K562 (cell line): ENCODE measurements around the gene SF3A2. TPM values are rescaled to one million over a fixed set of nuclear protein-coding genes. Genes with fewer than 3 reads are reported as not detected.

Experiments
- CBFA2T2 ChIP-seq: fragments of 450-650 bp; conservative IDR thresholded peaks from 2 replicates; pipeline ENCODE4 v1.6.1; 2017; ENCODE audit warnings: mild to moderate bottlenecking
- EGR1 ChIP-seq: fragments of 450-650 bp; conservative IDR thresholded peaks from 2 replicates; pipeline ENCODE4 v1.6.1; 2017; ENCODE audit warnings: mild to moderate bottlenecking
- GATAD2A ChIP-seq: fragments of 450-650 bp; IDR thresholded peaks from 2 replicates; pipeline ENCODE4 v1.6.1; 2017
- IRF2 ChIP-seq: sonication (generic); formaldehyde crosslinking; IDR thresholded peaks from 2 replicates; pipeline ENCODE4 v1.8.1; 2022; ENCODE audit warnings: mild to moderate bottlenecking, missing genetic modification reagents
- JUND ChIP-seq, 2 experiments: IDR thresholded peaks; 2 replicates in 1 of 2; 3 replicates in 1 of 2; pipeline ENCODE4 v1.6.1; 2011; ENCODE audit warnings: borderline replicate concordance in 2 of 2, low read depth in 2 of 2, low read length in 2 of 2, improper control_type of control experiment in 1 of 2, missing biosample characterization in 1 of 2, missing genetic modification characterization in 1 of 2, missing genetic modification reagents in 1 of 2
- MTF1 ChIP-seq: fragments of 250-450 bp; sonication (Bioruptor Pico); IDR thresholded peaks from 2 replicates; pipeline ENCODE4 v1.9.0; 2021; ENCODE audit warnings: moderate library complexity, mild to moderate bottlenecking, inconsistent platforms, borderline replicate concordance
- NFE2 ChIP-seq: IDR thresholded peaks from 2 replicates; pipeline ENCODE4 v1.6.1; 2014; ENCODE audit warnings: antibody characterized with exemption, low read depth
- NFE2L1 ChIP-seq: fragments of 450-650 bp; IDR thresholded peaks from 2 replicates; pipeline ENCODE4 v1.6.1; 2016; ENCODE audit warnings: missing genetic modification characterization, low read depth, mild to moderate bottlenecking, missing compliant biosample characterization, moderate library complexity, borderline replicate concordance
- NFXL1 ChIP-seq: fragments of 450-650 bp; formaldehyde crosslinking; IDR thresholded peaks from 2 replicates; pipeline ENCODE4 v1.4.0; 2021; ENCODE audit warnings: mild to moderate bottlenecking
- POLR2B ChIP-seq: fragments of 450-650 bp; IDR thresholded peaks from 2 replicates; pipeline ENCODE4 v1.6.1; 2018; ENCODE audit warnings: low read depth; ENCODE audit not compliant: partially characterized antibody
- PPARD ChIP-seq: fragments of 250-450 bp; sonication (Bioruptor Pico); IDR thresholded peaks from 2 replicates; pipeline ENCODE4 v1.8.0; 2022; ENCODE audit warnings: inconsistent platforms, mild to moderate bottlenecking, moderate library complexity
- PRPF4 ChIP-seq: fragments of 200-400 bp; formaldehyde crosslinking; IDR thresholded peaks from one replicate; pipeline ENCODE4 v1.6.1; 2017; ENCODE audit warnings: low read length, low read depth, mild to moderate bottlenecking; ENCODE audit not compliant: insufficient read depth, poor library complexity, severe bottlenecking
- SAP30 ChIP-seq: fragments of 200-600 bp; sonication (generic); IDR thresholded peaks from 2 replicates; pipeline ENCODE4 v1.6.1; 2012; ENCODE audit warnings: borderline replicate concordance, low read depth, mild to moderate bottlenecking, moderate library complexity, low read length, control low read depth, inconsistent platforms; ENCODE audit not compliant: insufficient read depth, poor library complexity, severe bottlenecking
- SMAD2 ChIP-seq: fragments of 150-350 bp; IDR thresholded peaks from 2 replicates; pipeline ENCODE4 v1.6.1; 2014; ENCODE audit warnings: low read depth, mild to moderate bottlenecking, low read length
- THAP12 ChIP-seq: fragments of 250-450 bp; sonication (Bioruptor Pico); IDR thresholded peaks from 2 replicates; pipeline ENCODE4 v1.9.0; 2021; ENCODE audit warnings: mild to moderate bottlenecking, inconsistent platforms
- THRB ChIP-seq: fragments of 450-650 bp; formaldehyde crosslinking; conservative IDR thresholded peaks from 2 replicates; pipeline ENCODE4 v1.4.0; 2022; ENCODE audit warnings: mild to moderate bottlenecking, missing genetic modification characterization
- TRIM28 ChIP-seq: fragments of 450-650 bp; IDR thresholded peaks from 2 replicates; pipeline ENCODE4 v1.6.1; 2017
- ZFP91 ChIP-seq: sonication (generic); formaldehyde crosslinking; IDR thresholded peaks from 2 replicates; pipeline ENCODE4 v1.8.0; 2022; ENCODE audit warnings: mild to moderate bottlenecking, missing genetic modification reagents
- ZNF449 ChIP-seq: fragments of 250-450 bp; sonication (Bioruptor Pico); IDR thresholded peaks from 2 replicates; pipeline ENCODE4 v1.8.0; 2022; ENCODE audit warnings: moderate library complexity, mild to moderate bottlenecking, inconsistent platforms
- ZNF57 ChIP-seq: fragments of 450-650 bp; formaldehyde crosslinking; IDR thresholded peaks from 2 replicates; pipeline ENCODE4 v1.4.0; 2020; ENCODE audit warnings: mild to moderate bottlenecking, moderate library complexity
- ZNF696 ChIP-seq: fragments of 250-450 bp; sonication (Bioruptor Pico); conservative IDR thresholded peaks from 2 replicates; pipeline ENCODE4 v1.4.0; 2020; ENCODE audit warnings: mild to moderate bottlenecking, moderate library complexity
- polyA plus RNA-seq, 8 experiments: library from polyadenylated mRNA; depleted of rRNA in 4 of 8; stranded (reverse) in 5 of 8; unstranded in 3 of 8; fragments of >200 nt; fragmentation: Nextera tagmentation in 2 of 8; fragmentation: Illumina TruSeq in 1 of 8; extraction: Ambion mirVana in 2 of 8; extraction: Trizol in 1 of 8; gene quantifications; 2 replicates each; pipeline versions ENCODE4 v1.2.1 to v1.2.3, GENCODE V29; 2011 to 2014; ENCODE audit warnings: inconsistent platforms in 1 of 8, missing spikeins in 1 of 8
- total RNA-seq, 7 experiments: library from RNA; depleted of rRNA in 6 of 7; stranded (reverse); fragments of >200 nt in 6 of 7; fragmentation: Illumina TruSeq in 2 of 7; extraction: Trizol in 2 of 7; gene quantifications; 2 replicates each; pipeline versions ENCODE4 v1.2.1 to v1.2.3, GENCODE V29; 2011 to 2021; ENCODE audit warnings: low replicate concordance in 1 of 7

The SF3A2 gene
- total and polyA plus RNA-seq, 9 of the 15 experiments (the other 6 are each of a cell fraction or from before 2014, with no cell fraction given), result 0.17 to 194 (median 22.8) TPM

- TF ChIP-seq PPARD (CRISPR knock-in tag), result no peak
- no peak for TF ChIP-seq ZNF696 (CRISPR knock-in tag)
- no peak for TF ChIP-seq MTF1 (CRISPR knock-in tag)
- no peak for TF ChIP-seq ZNF57 (CRISPR knock-in tag)
- no peak for TF ChIP-seq GATAD2A
- TF ChIP-seq SAP30, result peak; percentile 70
- TF ChIP-seq ZNF449 (CRISPR knock-in tag), result no peak
- TF ChIP-seq ZFP91 (CRISPR knock-in tag), result no peak
- TF ChIP-seq NFXL1 (CRISPR knock-in tag), result no peak
- no peak for TF ChIP-seq NFE2L1
- no peak for TF ChIP-seq IRF2
- peak; percentile 99 for TF ChIP-seq POLR2B
- TF ChIP-seq SMAD2, result no peak
- peak; percentile 94 for TF ChIP-seq THAP12 (CRISPR knock-in tag)
- TF ChIP-seq EGR1, result no peak; the same call in 1 of the 2 replicates
- TF ChIP-seq JUND (IDR thresholded peaks at IDR 0.05; ENCODE audit: borderline replicate concordance, low read depth, low read length), result no peak; the same call in 1 of the 2 replicates
- TF ChIP-seq JUND (tag; IDR thresholded peaks at IDR 0.05; ENCODE audit: borderline replicate concordance, low read depth, low read length), result no peak
- TF ChIP-seq PRPF4, result peak; percentile 99
- TF ChIP-seq TRIM28, result no peak
- no peak for TF ChIP-seq NFE2
- peak; percentile 54; the same call in 1 of the 2 replicates for TF ChIP-seq THRB
- TF ChIP-seq CBFA2T2, result no peak
Observed at GRCh38 chr19:2269244-2270156, 32.9 kb downstream of the SF3A2 start (continued).
